Stimulated activated CD8-positive, alpha-beta memory T cell treated with anti-CD3 and anti-CD28 coated beads, Interleukin-4, amount 100 ng/mL, for 24 hours (primary cell): ENCODE data around the gene OSTF1.

ENCODE experiments used
- DNase-seq: peaks from one replicate; pipeline ENCODE4 v3.0.0-alpha.2; 2020; ENCODE audit warnings: low read depth

Gene OSTF1

GRCh38 chr9:75167281-75167680 is 79.0 kb downstream of the OSTF1 start:
- DNase-seq: no peak

GRCh38 chr9:75168270-75169178 is 80.2 kb downstream of the OSTF1 start:
- DNase-seq: no peak

- DNase-seq: no peak
These were observed 81.3 kb downstream of the OSTF1 start for GRCh38 chr9:75169623-75170022.

- no peak for DNase-seq
These were observed 82.6 kb downstream of the OSTF1 start for GRCh38 chr9:75170898-75171360.

GRCh38 chr9:75175395-75175794 is 87.1 kb downstream of the OSTF1 start:
- no peak for DNase-seq

GRCh38 chr9:75176037-75176436 is 87.7 kb downstream of the OSTF1 start:
- DNase-seq: no peak

- no peak for DNase-seq
These were observed 93.4 kb downstream of the OSTF1 start for GRCh38 chr9:75181750-75182149.

GRCh38 chr9:75183306-75183705 is 95.0 kb downstream of the OSTF1 start:
- no peak for DNase-seq

- DNase-seq: no peak
These were observed 96.2 kb downstream of the OSTF1 start for GRCh38 chr9:75184471-75184870.

GRCh38 chr9:75185585-75186170 is 97.4 kb downstream of the OSTF1 start:
- peak; percentile 12 for DNase-seq

- no peak for DNase-seq
These were observed 98.6 kb downstream of the OSTF1 start for GRCh38 chr9:75186767-75187380.

GRCh38 chr9:75188756-75189155 is 100.4 kb downstream of the OSTF1 start:
- DNase-seq: no peak

- no peak for DNase-seq
These were observed 102.4 kb downstream of the OSTF1 start for GRCh38 chr9:75190762-75191161.
